HT-29 (cell line): ENCODE data around the gene SUMO3. TPM values are rescaled to one million over a fixed set of nuclear protein-coding genes. Genes with fewer than 3 reads are reported as not detected.

Experiments used
- DNase-seq: peaks from one replicate; pipeline ENCODE4 v3.0.0-alpha.2; 2015; ENCODE audit warnings: low spot score
- total RNA-seq: library from RNA; depleted of rRNA; stranded (reverse); fragments of >200 nt; shearing (Covaris generic); gene quantifications from 2 replicates; pipeline ENCODE4 v1.2.3, GENCODE V29; 2014; rRNA removed

The SUMO3 gene
- total RNA-seq, 1 experiment from 2014 or later = 90.3 TPM

GRCh38 chr21:44761011-44761729 lies 56.7 kb downstream of the SUMO3 start:
- peak; percentile 69 for DNase-seq

GRCh38 chr21:44760376-44760775 lies 57.5 kb downstream of the SUMO3 start:
- no peak for DNase-seq

- no peak for DNase-seq
These were observed 58.1 kb downstream of the SUMO3 start for GRCh38 chr21:44759628-44760285.

GRCh38 chr21:44758781-44759627 lies 58.9 kb downstream of the SUMO3 start:
- no peak for DNase-seq

GRCh38 chr21:44758141-44758561 lies 59.7 kb downstream of the SUMO3 start:
- no peak for DNase-seq

- no peak for DNase-seq
These were observed 60.1 kb downstream of the SUMO3 start for GRCh38 chr21:44757731-44758130.

- no peak for DNase-seq
These were observed 61.3 kb downstream of the SUMO3 start for GRCh38 chr21:44756423-44757185.

Other genes starting within 250 kb of the SUMO3 start
- gene KRTAP10-4, start 244.3 kb downstream of the SUMO3 start, total RNA-seq = not detected in 2 replicates
- gene KRTAP10-5, start 237.5 kb downstream of the SUMO3 start, total RNA-seq = not detected in 2 replicates
- not detected in 2 replicates for gene KRTAP10-6, start 225.6 kb downstream of the SUMO3 start, total RNA-seq
- gene KRTAP10-7, start 217.5 kb downstream of the SUMO3 start, total RNA-seq = not detected in 2 replicates
- gene KRTAP10-8, start 206.0 kb downstream of the SUMO3 start, total RNA-seq = not detected in 2 replicates
- gene KRTAP10-9, start 191.0 kb downstream of the SUMO3 start, total RNA-seq = not detected in 2 replicates
- gene KRTAP10-10, start 180.7 kb downstream of the SUMO3 start, total RNA-seq = not detected in 2 replicates
- not detected in 2 replicates for gene KRTAP10-11, start 171.6 kb downstream of the SUMO3 start, total RNA-seq
- gene KRTAP12-4, start 163.4 kb downstream of the SUMO3 start, total RNA-seq = not detected in 2 replicates
- not detected in 2 replicates for gene KRTAP12-3, start 160.1 kb downstream of the SUMO3 start, total RNA-seq
- gene KRTAP12-2, start 151.1 kb downstream of the SUMO3 start, total RNA-seq = not detected in 2 replicates
- not detected in 2 replicates for gene KRTAP12-1, start 135.9 kb downstream of the SUMO3 start, total RNA-seq
- gene KRTAP10-12, start 120.9 kb downstream of the SUMO3 start, total RNA-seq = not detected in 2 replicates
- not detected in 2 replicates for gene TSPEAR, start 106.5 kb downstream of the SUMO3 start, total RNA-seq
- gene UBE2G2, start 16.2 kb downstream of the SUMO3 start, total RNA-seq = 63.7 and 64.5 TPM in 2 replicates
- gene PTTG1IP, start 55.6 kb upstream of the SUMO3 start, total RNA-seq = 116 and 123 TPM in 2 replicates
- not detected in 2 replicates for gene ITGB2, start 102.8 kb upstream of the SUMO3 start, total RNA-seq
- 27.4 and 31.3 TPM in 2 replicates for gene SLX9, start 122.0 kb upstream of the SUMO3 start, total RNA-seq